ENCODE results near the gene SLC24A4. TPM values are rescaled to one million over a fixed set of nuclear protein-coding genes. Genes with fewer than 3 reads are reported as not detected.

Gene SLC24A4
- total and polyA plus RNA-seq, 2 of the 4 experiments (the other 2 are of a cell fraction) = not detected

- no TSS peak for BruUV-seq (replicated peaks)
- dilution Hi-C loops (cut with HindIII; ENCODE audit: low sequenced_read_pairs, unreplicated experiment) = no loop called here
- H4K5ac ChIP-seq (ENCODE audit: low read depth, low read length) = no peak overlapping the region
Observed at GRCh38 chr14:92480856-92481255, 157.9 kb downstream of the SLC24A4 start.

More at GRCh38 chr14:92480856-92481255, 157.9 kb downstream of the SLC24A4 start:
- H3K4me3 ChIP-seq (ENCODE audit: insufficient read depth, low read depth, low read length) = no peak overlapping the region
- in situ Hi-C loops (cut with MboI; ENCODE audit: low sequenced_read_pairs) = no loop called here
- CTCF ChIA-PET = interaction anchor here (1.0 kb wide), 1 partner anchor 68 kb away, joined by 3 read pairs; no protein-coding TSS in a partner anchor
- no peaks in the 10 kb centered on the region; the same call in 1 of the 2 replicates for H3K27me3 ChIP-seq (ENCODE audit: control insufficient read depth, insufficient read depth, low read length)
- H2BK120ac ChIP-seq (ENCODE audit: low read depth, low read length) = no peak overlapping the region
- POLR2A ChIA-PET (ENCODE audit: unreplicated experiment) = no interaction called here
- no peak overlapping the region for H4K8ac ChIP-seq (ENCODE audit: low read depth in 2 of 2, low read length in 2 of 2)
- no peaks in the 10 kb centered on the region for H3K36me3 ChIP-seq (ENCODE audit: control insufficient read depth, insufficient read depth, low read length)
- peaks cover 7% of the 10 kb centered on the region; the same call in 1 of the 2 replicates for H3K9me1 ChIP-seq (ENCODE audit: insufficient read depth, low read length)
- H3K4me2 ChIP-seq (ENCODE audit: low read depth, low read length) = no peak overlapping the region
- H3K4me1 ChIP-seq (ENCODE audit: control insufficient read depth, insufficient read depth, low read length) = peaks cover 2% of the 10 kb centered on the region; the same call in 1 of the 2 replicates
- no peak overlapping the region for H2BK5ac ChIP-seq (ENCODE audit: low read depth, low read length, poor library complexity, severe bottlenecking)
- no peak overlapping the region for H2AK5ac ChIP-seq (ENCODE audit: low read depth, low read length)
- H2AK9ac ChIP-seq (replicated peaks; ENCODE audit: low read depth, low read length, poor library complexity) = no peak overlapping the region
- no peak overlapping the region for H3K14ac ChIP-seq (replicated peaks; ENCODE audit: low read depth, low read length)
- H4K20me1 ChIP-seq (ENCODE audit: insufficient read depth, low read length) = no peaks in the 10 kb centered on the region
- no peaks in the 10 kb centered on the region for H3K9me3 ChIP-seq (ENCODE audit: control insufficient read depth, insufficient read depth, low read length)
- no peak overlapping the region for H3K27ac ChIP-seq (ENCODE audit: insufficient read depth, low read length)
- H3K79me1 ChIP-seq (ENCODE audit: low read depth in 1 of 2, low read length in 2 of 2) = no peaks in the 10 kb centered on the region
- no peak for TF ChIP-seq RAD21 (IDR thresholded peaks at IDR 0.05; ENCODE audit: low read length)
- no peak for TF ChIP-seq USF2 (IDR thresholded peaks at IDR 0.05; ENCODE audit: low read depth, low read length)
- TF ChIP-seq POLR2A (IDR thresholded peaks at IDR 0.05; ENCODE audit: low read depth, low read length) = no peak
- TF ChIP-seq MAZ (IDR thresholded peaks at IDR 0.05; ENCODE audit: borderline replicate concordance, low read depth, low read length) = no peak
- no peak for TF ChIP-seq CTCF (conservative IDR thresholded peaks at IDR 0.05; ENCODE audit: low read depth, low read length)
- TF ChIP-seq NFE2L2 (IDR thresholded peaks at IDR 0.05; ENCODE audit: low read depth, low read length) = no peak
- TF ChIP-seq SMC3 (IDR thresholded peaks at IDR 0.05; ENCODE audit: low read depth, low read length) = no peak
- no peak for TF ChIP-seq BHLHE40 (IDR thresholded peaks at IDR 0.05; ENCODE audit: low read depth, low read length)
- no peak for TF ChIP-seq RFX5 (IDR thresholded peaks at IDR 0.05; ENCODE audit: low read depth, low read length)
- no peak for TF ChIP-seq RCOR1 (IDR thresholded peaks at IDR 0.05; ENCODE audit: insufficient replicate concordance, low read length)
- TF ChIP-seq FOS (IDR thresholded peaks at IDR 0.05; ENCODE audit: low read depth, low read length) = no peak
- no peak overlapping the region for H3K9ac ChIP-seq (ENCODE audit: low read depth, low read length)
- H3K23ac ChIP-seq (ENCODE audit: low read depth, low read length) = no peak overlapping the region
- 50% methylated on average over 2 of the region's 3 CpGs; no CpG with 5 or more reads in 1 of the 2 experiments for WGBS, 2 experiments (ENCODE audit: extremely low coverage in 2 of 2, insufficient read length in 1 of 2)
- no peak overlapping the region for H3K56ac ChIP-seq (ENCODE audit: extremely low read depth, insufficient read depth, low read length)
- no peak overlapping the region for H3K4ac ChIP-seq (ENCODE audit: low read depth, low read length)
- intact Hi-C loops (cut with micrococcal nuclease) = no loop called here
- ATAC-seq (ENCODE audit: low read depth) (no peak; the same call in 1 of the 2 replicates), DNase-seq (no peak)
- H2BK20ac ChIP-seq (ENCODE audit: low read depth, low read length) = no peak overlapping the region; the same call in 1 of the 2 replicates
- no peak overlapping the region for H3K18ac ChIP-seq (ENCODE audit: low read depth, low read length)
- H2AFZ ChIP-seq (replicated peaks; ENCODE audit: low read length, poor library complexity) = no peak overlapping the region
- no peak overlapping the region for H2BK15ac ChIP-seq (ENCODE audit: low read depth, low read length)
- no peak overlapping the region for H4K91ac ChIP-seq (ENCODE audit: insufficient read depth, low read depth, low read length)

Measured in IMR-90 (cell line).